Endothelial cell of umbilical vein (primary cell): ENCODE data around the gene PACS1. TPM values are rescaled to one million over a fixed set of nuclear protein-coding genes. Genes with fewer than 3 reads are reported as not detected.

Experiments
- BruUV-seq: library from RNA; stranded (reverse); fragments of 400-500 nt; replicated peaks from 2 replicates; lab custom pipeline; 2021; lab: Mats Ljungman, UMichigan
- CTCF ChIA-PET: fragments of 300-600, 350-600 bp; sonication (Branson Sonifier 250); formaldehyde crosslinking; loops from one replicate; lab custom pipeline; 2021; ENCODE audit warnings: antibody characterized with exemption, inconsistent platforms; lab: Charles Lee
- POLR2A ChIA-PET: fragments of 300-600, 350-600 bp; sonication (Branson Sonifier 250); formaldehyde crosslinking; loops from one replicate; lab custom pipeline; 2021; ENCODE audit warnings: antibody characterized with exemption, inconsistent platforms; lab: Charles Lee
- DNase-seq: peaks from one replicate; pipeline ENCODE4 v3.0.0-alpha.2; 2011; ENCODE audit warnings: low read depth, low spot score
- FAIRE-seq: peaks from 2 replicates; lab custom pipeline; 2011; peaks lifted over from hg19 to GRCh38; lab: Jason Lieb, UNC
- H2AFZ ChIP-seq: 2 replicates; pipeline ENCODE4 v1.6.0; 2012; ENCODE audit warnings: low read depth, low read length, control low read depth, inconsistent platforms
- H3K27ac ChIP-seq: 2 replicates; pipeline ENCODE4 v1.5.1; 2011; ENCODE audit warnings: low read depth, mild to moderate bottlenecking, control low read depth, low read length, moderate library complexity; ENCODE audit not compliant: insufficient read depth
- H3K27me3 ChIP-seq, 2 experiments: 2 replicates each; pipeline versions ENCODE4 v1.6.0 to v1.6.1; 2011; ENCODE audit warnings: low read length in 2 of 2, mixed read lengths in 1 of 2; ENCODE audit not compliant: control insufficient read depth in 2 of 2, insufficient read depth in 2 of 2
- H3K36me3 ChIP-seq, 2 experiments: 2 replicates in 1 of 2; 3 replicates in 1 of 2; pipeline ENCODE4 v1.5.1; 2011; ENCODE audit warnings: low read length in 2 of 2, mild to moderate bottlenecking in 1 of 2, moderate library complexity in 1 of 2; ENCODE audit not compliant: control insufficient read depth in 2 of 2, insufficient read depth in 2 of 2; ENCODE audit errors: extremely low read depth in 1 of 2
- H3K4me1 ChIP-seq: 3 replicates; pipeline ENCODE4 v1.5.1; 2011; ENCODE audit warnings: mild to moderate bottlenecking, low read length; ENCODE audit not compliant: control insufficient read depth, insufficient read depth; ENCODE audit errors: extremely low read depth
- H3K4me2 ChIP-seq: 2 replicates; pipeline ENCODE4 v1.6.1; 2011; ENCODE audit warnings: low read length, control low read depth, mixed read lengths; ENCODE audit not compliant: insufficient read depth
- H3K4me3 ChIP-seq, 3 experiments: fragments of 200-600 bp in 1 of 3; sonication (generic), shearing (Covaris generic) in 1 of 3; replicated peaks in 1 of 3; 2 replicates each; pipeline ENCODE4 v1.5.1; 2011 to 2016; ENCODE audit warnings: control low read depth in 3 of 3, low read length in 3 of 3, mild to moderate bottlenecking in 2 of 3, inconsistent platforms in 1 of 3, low read depth in 1 of 3, moderate library complexity in 1 of 3; ENCODE audit not compliant: insufficient read depth in 1 of 3
- H3K79me2 ChIP-seq: 2 replicates; pipeline ENCODE4 v1.6.0; 2012; ENCODE audit warnings: low read length, inconsistent platforms; ENCODE audit not compliant: control insufficient read depth, insufficient read depth
- H3K9ac ChIP-seq: replicated peaks from 2 replicates; pipeline ENCODE3; 2011; ENCODE audit warnings: low read length, control low read depth; ENCODE audit not compliant: insufficient read depth; ENCODE audit errors: extremely low read depth
- H3K9me1 ChIP-seq: replicated peaks from 3 replicates; pipeline ENCODE4 v1.6.0; 2011; ENCODE audit warnings: mild to moderate bottlenecking, low read length; ENCODE audit not compliant: control insufficient read depth, insufficient read depth; ENCODE audit errors: extremely low read depth
- H3K9me3 ChIP-seq: replicated peaks from 2 replicates; pipeline ENCODE4 v1.5.1; 2012; ENCODE audit warnings: low read length, inconsistent platforms; ENCODE audit not compliant: control insufficient read depth, insufficient read depth
- H4K20me1 ChIP-seq: replicated peaks from 2 replicates; pipeline ENCODE3; 2011; ENCODE audit warnings: mild to moderate bottlenecking, low read length; ENCODE audit not compliant: control insufficient read depth, insufficient read depth; ENCODE audit errors: extremely low read depth
- EZH2 ChIP-seq: IDR thresholded peaks from 2 replicates; pipeline ENCODE4 v1.6.1; 2012; ENCODE audit warnings: borderline replicate concordance, low read depth, mild to moderate bottlenecking, moderate library complexity, low read length, inconsistent platforms; ENCODE audit not compliant: severe bottlenecking
- FOS ChIP-seq: IDR thresholded peaks from 2 replicates; pipeline ENCODE4 v1.6.1; 2011; ENCODE audit warnings: mild to moderate bottlenecking, low read length, moderate library complexity, borderline replicate concordance; ENCODE audit not compliant: insufficient read depth
- GATA2 ChIP-seq: IDR thresholded peaks from 2 replicates; pipeline ENCODE4 v1.7.0; 2011; ENCODE audit warnings: low read depth, mild to moderate bottlenecking, moderate library complexity, mixed read lengths, low read length; ENCODE audit not compliant: insufficient read length, insufficient read depth
- JUN ChIP-seq: IDR thresholded peaks from 2 replicates; pipeline ENCODE4 v1.6.1; 2011; ENCODE audit warnings: borderline replicate concordance, low read depth; ENCODE audit not compliant: insufficient read length, insufficient read depth
- MYC ChIP-seq: IDR thresholded peaks from one replicate; pipeline ENCODE4 v1.6.1; 2011; ENCODE audit warnings: mild to moderate bottlenecking, low read depth, low read length
- POLR2A ChIP-seq: IDR thresholded peaks from 2 replicates; pipeline ENCODE4 v1.6.1; 2012; ENCODE audit warnings: low read depth, mild to moderate bottlenecking, control low read depth, low read length
- POLR2AphosphoS5 ChIP-seq: IDR thresholded peaks from 2 replicates; pipeline ENCODE4 v1.6.1; 2012; ENCODE audit warnings: low read depth, mild to moderate bottlenecking, control low read depth, low read length, moderate library complexity; ENCODE audit not compliant: insufficient read depth
- dilution Hi-C: fragments of 300-500 bp; cut with MboI; formaldehyde crosslinking; loops from one replicate; pipeline ENCODE4 v1.15.0; 2019; ENCODE audit warnings: low sequenced_read_pairs; ENCODE audit not compliant: extremely low pct_ligation_motif_present
- intact Hi-C: fragments of 100-400 bp; cut with micrococcal nuclease; formaldehyde crosslinking; loops from one replicate; pipeline ENCODE4 v1.10.0; 2022
- polyA plus RNA-seq, 4 experiments: library from polyadenylated mRNA; depleted of rRNA in 3 of 4; stranded (reverse) in 3 of 4; unstranded in 1 of 4; fragments of >200 nt; gene quantifications; 2 replicates each; pipeline versions ENCODE4 v1.2.1 to v1.2.3, GENCODE V29; 2011 to 2012; ENCODE audit warnings: missing spikeins in 1 of 4
- total RNA-seq: library from RNA; stranded (reverse); gene quantifications from 2 replicates; pipeline ENCODE4 v1.2.3, GENCODE V29; 2021
- TF ChIP-seq, protein P1 (sequence below), 2 donors: IDR thresholded peaks; 1 replicate in 1 of 2; 2 replicates in 1 of 2; pipeline ENCODE4 v1.5.1; 2011; ENCODE audit warnings: low read length in 2 of 2, mild to moderate bottlenecking in 2 of 2, moderate library complexity in 2 of 2, control low read depth in 1 of 2, inconsistent platforms in 1 of 2, low read depth in 1 of 2; ENCODE audit not compliant: insufficient read depth in 1 of 2; ENCODE audit errors: extremely low read depth in 1 of 2
- TF ChIP-seq, protein P2 (sequence below): IDR thresholded peaks from 2 replicates; pipeline ENCODE4 v1.6.1; 2011; ENCODE audit not compliant: insufficient read depth, insufficient read length

The PACS1 gene
- total and polyA plus RNA-seq, 2 donors (not counting 3 experiments of a cell fraction or from before 2014, with no cell fraction given) = 26.4 to 64.4 TPM

DNA sequence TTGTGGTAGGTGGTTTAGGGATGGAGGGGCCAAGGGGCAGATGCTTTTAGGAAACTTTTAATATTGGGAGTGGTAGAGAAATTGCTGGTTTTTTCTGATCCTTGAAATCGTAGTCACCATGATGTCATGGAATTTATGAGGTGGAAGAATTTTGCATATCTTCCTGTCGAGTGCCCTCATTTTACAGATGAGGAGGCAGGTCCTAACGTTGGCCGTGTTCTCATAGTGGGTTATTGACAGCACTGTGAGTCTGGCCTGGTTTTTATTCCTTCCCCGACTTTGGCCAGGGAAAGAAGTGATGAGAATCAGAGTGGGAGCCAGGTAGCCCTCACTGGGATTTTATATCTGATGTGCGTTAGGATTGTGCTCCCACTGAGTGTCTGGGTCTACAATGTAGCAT lies 8.8 kb upstream of the PACS1 start:
- peaks cover 49 to 62% of the 10 kb centered on the region in 2 experiments for H3K36me3 ChIP-seq
- H3K4me2 ChIP-seq = no peak overlapping the region
- no peak overlapping the region for H3K4me3 ChIP-seq
- no TSS peak for BruUV-seq
- H3K9ac ChIP-seq = no peak overlapping the region
- FAIRE-seq (no peak), DNase-seq (no peak)
- no peak for TF ChIP-seq GATA2
- no peak for TF ChIP-seq MYC
- TF ChIP-seq, protein P1, sequence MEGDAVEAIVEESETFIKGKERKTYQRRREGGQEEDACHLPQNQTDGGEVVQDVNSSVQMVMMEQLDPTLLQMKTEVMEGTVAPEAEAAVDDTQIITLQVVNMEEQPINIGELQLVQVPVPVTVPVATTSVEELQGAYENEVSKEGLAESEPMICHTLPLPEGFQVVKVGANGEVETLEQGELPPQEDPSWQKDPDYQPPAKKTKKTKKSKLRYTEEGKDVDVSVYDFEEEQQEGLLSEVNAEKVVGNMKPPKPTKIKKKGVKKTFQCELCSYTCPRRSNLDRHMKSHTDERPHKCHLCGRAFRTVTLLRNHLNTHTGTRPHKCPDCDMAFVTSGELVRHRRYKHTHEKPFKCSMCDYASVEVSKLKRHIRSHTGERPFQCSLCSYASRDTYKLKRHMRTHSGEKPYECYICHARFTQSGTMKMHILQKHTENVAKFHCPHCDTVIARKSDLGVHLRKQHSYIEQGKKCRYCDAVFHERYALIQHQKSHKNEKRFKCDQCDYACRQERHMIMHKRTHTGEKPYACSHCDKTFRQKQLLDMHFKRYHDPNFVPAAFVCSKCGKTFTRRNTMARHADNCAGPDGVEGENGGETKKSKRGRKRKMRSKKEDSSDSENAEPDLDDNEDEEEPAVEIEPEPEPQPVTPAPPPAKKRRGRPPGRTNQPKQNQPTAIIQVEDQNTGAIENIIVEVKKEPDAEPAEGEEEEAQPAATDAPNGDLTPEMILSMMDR (IDR thresholded peaks at IDR 0.05; ENCODE audit: extremely low read depth in 1 of 2, insufficient read depth in 1 of 2, low read depth in 1 of 2, low read length in 2 of 2) = no peak
- TF ChIP-seq JUN = no peak
- TF ChIP-seq, protein P2, sequence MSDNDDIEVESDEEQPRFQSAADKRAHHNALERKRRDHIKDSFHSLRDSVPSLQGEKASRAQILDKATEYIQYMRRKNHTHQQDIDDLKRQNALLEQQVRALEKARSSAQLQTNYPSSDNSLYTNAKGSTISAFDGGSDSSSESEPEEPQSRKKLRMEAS = no peak
- no peak for TF ChIP-seq POLR2A
- no peak for TF ChIP-seq EZH2
- no peak for TF ChIP-seq POLR2AphosphoS5
- TF ChIP-seq FOS = no peak
- H3K27ac ChIP-seq = no peak overlapping the region
- H3K4me1 ChIP-seq = no peaks in the 10 kb centered on the region
- no peaks in the 10 kb centered on the region for H3K9me1 ChIP-seq
- H4K20me1 ChIP-seq = no peaks in the 10 kb centered on the region
- H2AFZ ChIP-seq = no peak overlapping the region
- intact Hi-C loops = no loop called here
- H3K27me3 ChIP-seq = no peaks in the 10 kb centered on the region
- POLR2A ChIA-PET = no interaction called here
- H3K9me3 ChIP-seq = no peaks in the 10 kb centered on the region
- CTCF ChIA-PET = no interaction called here
- dilution Hi-C loops = no loop called here
- H3K79me2 ChIP-seq = peaks cover 11% of the 10 kb centered on the region
